Muscle layer of duodenum (tissue), 2 donors: ENCODE measurements around the gene SRSF1.
A peak's percentile ranks its signal among the peaks of the same experiment; 100 is the strongest.

Experiments used
- H3K27ac ChIP-seq: one replicate; pipeline ENCODE4 v1.7.0; 2013; ENCODE audit warnings: mild to moderate bottlenecking, low read length
- H3K27me3 ChIP-seq: one replicate; pipeline ENCODE4 v1.7.0; 2013; ENCODE audit warnings: low read depth, mild to moderate bottlenecking, control low read depth, low read length
- H3K36me3 ChIP-seq, 2 donors: one replicate each; pipeline ENCODE4 v1.7.0; 2013; ENCODE audit warnings: low read length in 2 of 2, control low read depth in 1 of 2, mild to moderate bottlenecking in 1 of 2; ENCODE audit not compliant: insufficient read depth in 2 of 2, control insufficient read depth in 1 of 2
- H3K4me1 ChIP-seq, 2 donors: one replicate each; pipeline ENCODE4 v1.7.0; 2013; ENCODE audit warnings: low read length in 2 of 2, mild to moderate bottlenecking in 2 of 2, control low read depth in 1 of 2, moderate library complexity in 1 of 2; ENCODE audit not compliant: insufficient read depth in 2 of 2, control insufficient read depth in 1 of 2
- H3K4me3 ChIP-seq, 2 donors: one replicate each; pipeline ENCODE4 v1.7.0; 2013; ENCODE audit warnings: low read length in 2 of 2, low read depth in 1 of 2, mild to moderate bottlenecking in 1 of 2
- H3K9me3 ChIP-seq, 2 donors: one replicate each; pipeline ENCODE4 v1.7.0; 2013; ENCODE audit warnings: low read length in 2 of 2, control low read depth in 1 of 2, mild to moderate bottlenecking in 1 of 2; ENCODE audit not compliant: control insufficient read depth in 1 of 2
- donor health status: healthy.

Gene SRSF1

DNA sequence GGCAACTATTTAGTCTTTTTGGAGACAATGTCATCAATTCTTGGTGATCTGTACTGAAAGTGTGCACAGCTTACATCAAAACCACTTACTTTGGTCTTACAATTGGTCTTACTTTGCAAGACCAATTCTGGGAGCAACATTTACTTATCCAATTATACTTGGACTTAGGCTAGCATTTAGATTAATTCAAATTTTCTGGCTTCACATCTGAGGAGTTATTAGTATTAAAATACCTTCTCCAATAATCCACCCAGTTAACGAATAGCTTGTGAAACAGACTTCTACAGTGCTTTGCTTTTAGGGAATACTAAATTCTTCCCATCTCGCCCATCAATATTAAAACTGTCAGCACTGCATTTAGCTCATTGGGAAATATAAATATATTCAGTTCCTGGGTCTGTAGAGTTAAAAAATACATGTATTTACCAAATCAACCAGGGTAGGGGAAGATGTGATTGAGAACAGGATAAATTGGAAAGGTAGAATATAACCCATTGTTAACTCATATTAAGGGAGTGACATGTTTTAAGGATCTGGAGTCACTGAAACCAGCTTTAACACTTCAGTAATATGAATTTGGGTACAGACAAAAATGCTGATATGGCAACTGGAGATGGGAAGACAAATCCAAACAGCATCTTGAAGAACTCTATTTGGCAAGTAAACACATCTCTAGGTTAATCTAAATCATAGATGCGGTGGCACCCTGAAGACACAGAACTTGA, 9.8 kb downstream of the SRSF1 start:
- Histone ChIP-seq H3K4me1 (peaks cover 12 to 23% of the 10 kb centered on the region in 2 donors), H3K4me3 (no peak overlapping the region), H3K9me3 (no peaks in the 10 kb centered on the region), H3K27me3 (no peaks in the 10 kb centered on the region), H3K36me3 (peaks cover 11 to 24% of the 10 kb centered on the region in 2 donors), H3K27ac (no peak overlapping the region)

DNA sequence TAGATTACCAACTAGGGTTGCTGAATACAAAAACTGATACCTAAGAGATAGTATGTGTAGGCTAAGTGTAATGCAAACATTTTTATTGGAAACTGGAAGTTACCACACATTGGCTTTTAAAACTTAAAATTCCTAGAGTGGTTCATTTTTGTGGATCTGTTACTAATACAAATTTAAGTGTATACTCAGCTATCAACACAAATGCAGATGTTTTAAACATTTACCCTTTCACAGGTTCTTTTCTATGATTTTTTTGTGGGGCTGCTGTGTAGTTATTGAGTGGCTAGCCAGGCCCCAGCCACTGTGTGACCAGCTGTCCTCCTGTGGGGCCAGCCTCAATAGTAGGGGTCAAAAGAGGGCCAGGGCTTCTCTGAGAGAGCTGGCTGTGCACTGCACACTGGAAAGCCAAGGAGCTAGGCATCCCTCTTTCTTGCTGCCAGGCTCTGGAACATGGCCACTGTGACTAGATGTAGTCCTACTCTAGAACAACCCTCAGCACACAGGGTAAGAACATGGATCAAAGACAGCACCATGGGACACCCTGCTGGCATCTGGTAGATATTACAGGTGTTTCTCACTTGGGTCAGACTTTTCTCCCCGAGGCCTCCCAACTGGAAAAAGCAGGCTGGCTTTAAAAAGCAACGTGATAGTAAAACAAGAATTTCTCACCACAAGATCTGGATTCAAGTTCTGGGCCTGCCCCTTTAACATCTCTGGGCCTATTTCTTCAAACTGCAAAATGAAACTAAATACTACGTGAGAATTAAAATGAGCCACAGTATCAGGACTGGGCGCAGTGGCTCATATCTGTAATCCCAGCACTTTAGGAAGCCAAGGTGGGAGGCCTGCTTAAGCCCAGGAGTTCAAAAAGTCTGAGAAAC, 11.7 kb downstream of the SRSF1 start:
- no peak overlapping the region for H3K4me3 ChIP-seq
- peaks cover 12 to 23% of the 10 kb centered on the region in 2 donors for H3K4me1 ChIP-seq
- H3K27me3 ChIP-seq: no peaks in the 10 kb centered on the region
- no peaks in the 10 kb centered on the region for H3K9me3 ChIP-seq
- H3K27ac ChIP-seq: peak overlapping the region; percentile 19
- H3K36me3 ChIP-seq: peaks cover 6 to 15% of the 10 kb centered on the region in 2 donors

DNA sequence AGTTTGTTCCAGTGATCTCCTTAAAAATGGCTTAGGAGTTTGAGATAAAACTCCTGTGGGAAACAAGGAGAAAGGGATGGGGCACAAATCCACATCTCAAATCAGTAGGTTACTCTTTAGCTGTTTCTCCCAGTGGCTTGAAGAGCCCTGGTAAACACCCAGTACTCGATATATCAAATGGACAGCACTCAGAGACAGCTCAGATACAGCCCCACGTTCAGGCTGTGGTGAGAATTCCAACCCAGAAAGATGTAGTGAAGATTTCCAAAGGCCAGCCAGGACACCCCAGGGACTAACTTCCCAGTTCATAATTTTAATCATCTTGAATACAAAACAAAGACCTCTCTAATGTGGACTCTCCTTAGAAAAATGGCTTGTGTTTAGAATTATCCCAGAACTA, 12.6 kb downstream of the SRSF1 start:
- Histone ChIP-seq H3K4me1 (peaks cover 12 to 24% of the 10 kb centered on the region in 2 donors), H3K27me3 (no peaks in the 10 kb centered on the region), H3K27ac (peak overlapping the region; percentile 30), H3K36me3 (peaks cover 1 to 7% of the 10 kb centered on the region in 2 donors), H3K9me3 (no peaks in the 10 kb centered on the region), H3K4me3 (no peak overlapping the region)

DNA sequence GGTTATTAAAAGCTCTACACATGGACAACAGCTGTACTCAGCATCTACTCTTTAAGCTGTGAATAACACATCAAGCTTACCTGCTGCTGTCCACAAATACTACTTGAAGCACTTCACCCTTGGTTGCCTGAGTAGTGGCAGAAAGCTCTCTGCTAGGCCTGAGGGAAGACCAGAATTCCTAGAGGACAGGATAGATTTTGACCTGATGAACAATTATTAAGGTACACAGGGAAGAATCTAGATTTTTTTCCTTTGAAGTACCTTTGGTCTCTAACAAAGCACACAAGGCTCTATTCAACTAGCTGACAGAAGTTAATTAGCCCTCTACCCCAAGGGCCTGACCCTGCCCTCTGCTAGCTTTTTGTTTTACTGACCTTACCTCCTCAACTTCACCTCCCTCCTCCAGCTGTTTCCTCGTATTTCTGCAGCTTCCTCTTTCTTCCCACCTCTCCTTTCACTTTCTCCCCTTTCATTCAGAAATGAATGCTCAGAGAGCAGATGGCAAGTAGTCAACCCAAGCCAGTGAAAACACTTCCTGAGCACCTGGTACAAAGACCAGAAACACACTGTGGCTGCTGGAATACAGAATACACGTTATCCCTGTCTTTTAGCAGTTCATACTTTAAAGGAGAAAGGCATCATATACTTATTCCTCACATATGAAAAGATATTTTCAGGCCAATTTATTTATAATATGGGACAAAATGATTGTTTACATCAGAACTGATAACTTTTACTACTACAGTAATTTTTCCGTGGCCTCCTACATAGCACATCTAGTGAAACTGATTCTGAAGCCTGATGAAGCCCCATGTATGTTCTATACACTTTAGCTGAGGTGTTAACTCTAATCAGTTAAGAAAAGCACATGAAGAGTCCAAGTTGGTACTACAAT, 13.3 kb downstream of the SRSF1 start:
- H3K27me3 ChIP-seq: no peaks in the 10 kb centered on the region
- peak overlapping the region; percentile 30 for H3K27ac ChIP-seq
- peaks cover 0 to 4% of the 10 kb centered on the region in 2 donors for H3K36me3 ChIP-seq
- no peak overlapping the region for H3K4me3 ChIP-seq
- peaks cover 12 to 31% of the 10 kb centered on the region in 2 donors for H3K4me1 ChIP-seq
- H3K9me3 ChIP-seq: no peaks in the 10 kb centered on the region

DNA sequence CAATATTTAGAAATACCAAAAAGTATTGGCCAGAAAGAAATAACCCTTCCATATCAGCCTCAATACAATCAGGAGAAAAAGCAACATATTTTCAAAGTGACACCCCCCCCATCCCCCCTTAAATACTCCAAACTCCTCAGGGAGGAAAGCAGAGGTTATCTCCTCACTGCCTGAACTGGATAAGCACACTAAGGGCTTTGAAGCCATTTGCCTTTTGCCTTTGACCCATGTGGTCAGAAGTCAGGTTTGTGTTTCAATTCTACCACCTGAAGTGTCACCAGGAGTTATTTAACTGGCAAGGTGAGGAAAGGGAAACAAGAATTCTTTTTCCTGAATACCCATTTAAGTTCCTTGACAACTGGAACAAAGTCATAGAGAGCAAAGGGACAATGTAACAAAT, 15.5 kb downstream of the SRSF1 start:
- H3K27me3 ChIP-seq: no peaks in the 10 kb centered on the region
- no peak overlapping the region for H3K27ac ChIP-seq
- H3K9me3 ChIP-seq: no peaks in the 10 kb centered on the region
- peaks cover 0 to 7% of the 10 kb centered on the region in 2 donors for H3K36me3 ChIP-seq
- H3K4me3 ChIP-seq: no peak overlapping the region
- peaks cover 12 to 32% of the 10 kb centered on the region in 2 donors for H3K4me1 ChIP-seq

DNA sequence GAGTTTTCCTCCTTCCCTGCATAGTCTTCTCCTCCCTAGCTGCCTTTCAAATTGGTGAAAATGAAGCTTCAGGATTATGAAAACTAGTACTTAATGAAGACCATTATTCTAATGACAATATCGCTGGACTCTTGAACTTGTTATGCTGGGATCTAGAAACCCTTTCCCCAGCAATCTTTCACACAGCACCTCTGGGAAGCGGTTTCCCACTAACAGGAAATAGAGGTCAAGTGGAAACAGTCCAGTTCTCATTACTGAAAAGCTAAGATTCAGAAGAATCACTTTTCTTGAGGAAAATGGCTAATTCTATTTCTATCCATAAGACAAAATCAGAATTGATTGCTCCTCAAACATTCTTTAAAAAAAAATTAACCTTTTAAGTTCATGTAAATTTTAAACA, 17.0 kb downstream of the SRSF1 start:
- Histone ChIP-seq H3K36me3 (peaks cover 0 to 7% of the 10 kb centered on the region in 2 donors), H3K9me3 (no peaks in the 10 kb centered on the region), H3K4me1 (peaks cover 22 to 37% of the 10 kb centered on the region in 2 donors), H3K27ac (no peak overlapping the region), H3K4me3 (no peak overlapping the region), H3K27me3 (no peaks in the 10 kb centered on the region)

DNA sequence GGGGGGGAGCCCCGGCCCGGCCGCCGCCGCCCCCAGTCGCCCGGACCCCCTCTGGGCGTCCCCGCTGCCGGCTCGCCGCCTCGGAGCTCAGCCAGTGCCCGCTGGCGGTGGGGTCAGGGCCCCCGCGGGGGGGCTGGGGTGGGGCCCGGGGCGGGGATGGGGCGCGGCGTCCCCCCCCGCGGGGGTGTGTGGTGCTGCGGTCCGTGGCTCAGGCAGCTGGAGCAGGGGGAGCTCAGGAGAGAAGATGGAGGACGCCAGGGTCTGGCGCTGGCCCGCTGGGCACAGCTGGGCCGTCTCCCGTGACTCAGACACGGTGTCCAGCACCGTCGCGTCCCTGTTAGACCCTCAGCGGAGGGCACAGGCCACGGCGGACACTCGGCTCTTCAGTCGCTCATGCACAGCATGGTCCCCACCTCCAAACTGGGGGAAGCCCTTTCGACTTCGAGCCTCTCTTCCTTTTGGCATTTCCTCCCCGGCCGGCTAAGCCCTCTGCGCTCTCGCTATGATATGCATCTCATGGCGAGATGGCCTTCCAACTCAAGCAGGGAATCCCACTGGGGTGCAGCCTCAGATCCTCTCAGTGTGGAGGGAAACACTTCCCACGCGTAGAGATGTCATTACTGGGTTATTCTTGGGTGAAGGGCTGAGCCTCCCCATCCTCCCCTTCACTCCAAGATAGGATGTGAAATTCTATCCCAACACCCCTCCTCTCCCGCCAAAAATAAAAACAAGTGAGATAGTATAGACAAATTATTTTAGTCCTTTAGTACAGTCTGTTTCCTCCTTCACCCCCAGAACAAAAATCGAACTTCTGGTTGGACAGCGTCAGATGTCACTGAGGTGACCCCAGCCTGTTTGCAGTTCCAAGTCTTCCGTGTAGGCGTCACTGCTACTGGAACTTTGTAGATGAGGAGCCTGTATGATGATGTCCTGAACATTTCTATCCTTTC, 18.5 kb downstream of the SRSF1 start:
- Histone ChIP-seq H3K4me3 (peak overlapping the region; percentile 76 to 80), H3K36me3 (peaks cover 0 to 7% of the 10 kb centered on the region in 2 donors), H3K27ac (peak overlapping the region; percentile 90), H3K9me3 (no peaks in the 10 kb centered on the region), H3K4me1 (peaks cover 24 to 40% of the 10 kb centered on the region in 2 donors), H3K27me3 (no peaks in the 10 kb centered on the region)

DNA sequence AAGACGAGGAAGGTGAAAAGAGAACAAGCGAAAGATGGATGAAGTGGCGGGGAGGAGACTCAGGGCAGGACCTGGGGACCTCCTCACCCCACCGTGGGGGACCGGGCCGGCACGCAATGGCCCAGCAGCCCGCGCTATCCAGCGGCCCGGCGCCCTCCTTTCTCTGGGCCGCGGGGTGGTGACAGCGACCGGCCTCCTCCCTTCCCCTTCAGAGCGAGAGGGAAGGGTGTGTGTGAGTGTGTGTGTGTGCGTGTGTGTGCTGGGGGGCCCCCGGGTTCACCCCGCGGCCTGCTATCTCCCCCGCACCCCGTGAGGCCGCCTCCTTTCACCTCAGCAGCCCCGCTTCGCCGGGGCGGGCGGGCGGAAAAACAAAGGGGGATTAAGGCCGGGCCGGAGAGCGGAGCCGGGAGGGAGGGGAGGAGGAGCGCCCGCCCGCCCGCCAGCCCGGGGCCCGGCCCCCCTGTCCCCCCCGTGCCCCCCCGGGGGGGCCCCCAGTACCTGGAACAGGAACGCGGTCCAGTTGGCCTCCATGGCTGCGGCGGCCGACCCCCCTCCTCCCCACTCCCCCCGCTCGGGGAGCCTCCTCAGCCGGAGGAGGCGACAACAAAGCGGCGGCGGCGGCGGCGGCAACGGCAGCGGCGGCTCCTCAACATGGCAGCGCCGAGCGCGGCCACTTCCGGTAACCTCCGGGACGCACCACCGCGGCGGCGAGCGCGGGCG, 19.3 kb downstream of the SRSF1 start, which contains the start of gene VEZF1:
TSS of gene VEZF1 (minus strand) at position 674 of the 720 bp plus-strand sequence. CDS start at position 531, 143 bp downstream.
- Histone ChIP-seq H3K36me3 (peaks cover under 1 to 7% of the 10 kb centered on the region in 2 donors), H3K27me3 (no peaks in the 10 kb centered on the region), H3K9me3 (no peaks in the 10 kb centered on the region), H3K27ac (peak within 1 kb of the TSS; percentile 94), H3K4me3 (peak within 1 kb of the TSS; percentile 76 to 87), H3K4me1 (peaks cover 20 to 41% of the 10 kb centered on the region in 2 donors)

DNA sequence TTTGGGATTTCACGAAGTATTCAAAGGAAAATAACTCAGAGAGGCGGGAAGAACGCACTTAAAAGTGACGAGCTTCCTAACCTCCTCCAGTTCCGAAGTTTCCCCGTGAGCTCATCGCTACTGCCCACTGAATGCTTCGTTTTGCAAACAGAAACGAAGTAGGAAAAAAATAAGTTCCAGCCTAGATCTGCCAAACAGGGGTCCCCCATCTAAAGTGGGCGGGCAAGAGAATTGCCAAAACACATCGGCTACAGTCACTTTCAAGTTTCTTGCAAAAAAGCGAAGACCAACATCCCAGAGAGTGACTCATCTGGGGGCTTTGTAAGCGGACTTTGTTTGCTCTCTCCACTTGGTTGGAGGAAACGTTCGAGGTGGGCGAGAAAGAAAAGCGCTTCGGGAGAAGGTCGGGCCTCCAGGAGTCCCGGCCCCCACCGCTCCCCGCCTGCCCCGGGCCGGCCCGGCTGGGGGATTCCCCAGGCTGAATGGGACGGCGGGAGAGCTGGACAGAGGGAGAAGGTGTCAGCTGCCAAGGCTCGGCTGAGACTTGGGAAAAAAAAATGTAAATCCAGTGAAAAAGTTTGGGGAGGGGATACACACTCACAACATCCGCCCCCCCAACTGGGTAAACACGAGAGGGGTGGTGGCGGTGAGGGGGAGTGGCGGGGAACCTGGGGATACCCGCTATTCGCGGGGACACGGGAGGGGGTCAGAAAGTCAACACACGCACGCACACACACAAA, 20.0 kb downstream of the SRSF1 start:
- Histone ChIP-seq H3K36me3 (peaks cover 6 to 7% of the 10 kb centered on the region in 2 donors), H3K27ac (peak overlapping the region; percentile 94), H3K27me3 (no peaks in the 10 kb centered on the region), H3K4me1 (peaks cover 20 to 48% of the 10 kb centered on the region in 2 donors), H3K4me3 (peak overlapping the region; percentile 75 to 87), H3K9me3 (no peaks in the 10 kb centered on the region)
